NCI-H2029 (cell line): Measurements from ENCODE around the gene OR1J1.

ENCODE experiments used
- DNase-seq: peaks from one replicate; lab custom pipeline; 2025; lab: John Stamatoyannopoulos, UW

OR1J1 gene

GRCh38 chr9:122445155-122445749 is 32.5 kb downstream of the OR1J1 start:
- no peak for DNase-seq

- no peak for DNase-seq
Measured at GRCh38 chr9:122444041-122444733, 33.5 kb downstream of the OR1J1 start.

GRCh38 chr9:122442568-122442967 is 35.2 kb downstream of the OR1J1 start:
- DNase-seq = no peak
